Measurements from ENCODE around the gene DAAM1. TPM values are rescaled to one million over a fixed set of nuclear protein-coding genes. Genes with fewer than 3 reads are reported as not detected.

DAAM1 gene
- total RNA-seq, 1 experiment from 2014 or later: 19.5 TPM

- DNase-seq (ENCODE audit: low read depth): peak; percentile 37
These were observed 536 bp upstream of the DAAM1 start for GRCh38 chr14:59187802-59188460.

GRCh38 chr14:59189091-59189785, 771 bp downstream of the DAAM1 start:
- DNase-seq (ENCODE audit: low read depth): peak; percentile 39

- peak; percentile 96 for DNase-seq (ENCODE audit: low read depth)
These were observed 1.4 kb downstream of the DAAM1 start for GRCh38 chr14:59189786-59190368.

GRCh38 chr14:59190372-59190771, 1.9 kb downstream of the DAAM1 start:
- DNase-seq (ENCODE audit: low read depth): peak; percentile 17

GRCh38 chr14:59195912-59196311, 7.4 kb downstream of the DAAM1 start:
- no peak for DNase-seq (ENCODE audit: low read depth)

GRCh38 chr14:59197695-59198262, 9.3 kb downstream of the DAAM1 start:
- DNase-seq (ENCODE audit: low read depth): no peak

- no peak for DNase-seq (ENCODE audit: low read depth)
These were observed 10.7 kb downstream of the DAAM1 start for GRCh38 chr14:59199205-59199604.

- no peak for DNase-seq (ENCODE audit: low read depth)
These were observed 11.1 kb downstream of the DAAM1 start for GRCh38 chr14:59199614-59200013.

GRCh38 chr14:59200195-59200594, 11.7 kb downstream of the DAAM1 start:
- no peak for DNase-seq (ENCODE audit: low read depth)

GRCh38 chr14:59202031-59202430, 13.6 kb downstream of the DAAM1 start:
- no peak for DNase-seq (ENCODE audit: low read depth)

GRCh38 chr14:59204305-59204704, 15.8 kb downstream of the DAAM1 start:
- DNase-seq (ENCODE audit: low read depth): no peak

- no peak for DNase-seq (ENCODE audit: low read depth)
These were observed 18.4 kb downstream of the DAAM1 start for GRCh38 chr14:59206892-59207291.

- no peak for DNase-seq (ENCODE audit: low read depth)
These were observed 19.1 kb downstream of the DAAM1 start for GRCh38 chr14:59207506-59207933.

GRCh38 chr14:59208224-59208814, 19.9 kb downstream of the DAAM1 start:
- peak; percentile 74 for DNase-seq (ENCODE audit: low read depth)

- DNase-seq (ENCODE audit: low read depth): no peak
These were observed 20.5 kb downstream of the DAAM1 start for GRCh38 chr14:59208954-59209353.

- no peak for DNase-seq (ENCODE audit: low read depth)
These were observed 22.2 kb downstream of the DAAM1 start for GRCh38 chr14:59210621-59211020.

GRCh38 chr14:59213368-59214315, 25.2 kb downstream of the DAAM1 start:
- DNase-seq (ENCODE audit: low read depth): peak; percentile 41

GRCh38 chr14:59214702-59215302, 26.3 kb downstream of the DAAM1 start:
- DNase-seq (ENCODE audit: low read depth): no peak

GRCh38 chr14:59215322-59215721, 26.9 kb downstream of the DAAM1 start:
- peak; percentile 71 for DNase-seq (ENCODE audit: low read depth)

GRCh38 chr14:59215757-59216156, 27.3 kb downstream of the DAAM1 start:
- DNase-seq (ENCODE audit: low read depth): no peak

GRCh38 chr14:59217011-59217410, 28.5 kb downstream of the DAAM1 start:
- DNase-seq (ENCODE audit: low read depth): no peak

Measured in Daoy (cell line).